Measurements from ENCODE around the gene BARX2. TPM values are rescaled to one million over a fixed set of nuclear protein-coding genes. Genes with fewer than 3 reads are reported as not detected.

The BARX2 gene
- total RNA-seq, 1 experiment from 2014 or later, result 0.47 TPM

DNA sequence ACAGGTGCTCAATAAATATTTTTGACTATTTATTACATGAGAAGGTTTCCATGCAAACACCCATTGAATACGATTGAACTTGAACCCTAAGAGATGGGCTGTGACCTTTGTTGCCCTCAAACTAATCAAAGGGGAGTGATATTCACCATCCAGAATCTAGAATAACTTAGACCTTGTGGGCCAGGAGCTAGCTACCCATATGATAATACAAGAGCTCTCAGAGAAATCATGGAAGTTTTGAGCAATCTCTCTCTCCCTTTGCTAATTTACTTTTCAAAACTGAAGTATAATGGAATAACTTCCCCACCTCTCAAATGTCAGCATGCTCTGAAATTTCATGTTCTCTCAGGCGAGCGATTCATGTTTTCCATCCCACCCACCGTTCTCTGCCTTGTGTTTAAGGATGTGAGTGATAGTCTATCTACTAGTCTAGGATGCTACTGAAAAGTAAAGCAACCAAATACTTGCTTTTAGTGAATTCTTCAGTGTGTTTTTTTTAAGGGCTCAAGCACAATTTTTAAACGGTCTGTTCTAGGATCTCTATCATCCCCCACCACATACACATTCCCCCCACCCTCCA, 33.3 kb downstream of the BARX2 start:
- no peak overlapping the region for H2AFZ ChIP-seq (ENCODE audit: low read length)
- no peaks in the 10 kb centered on the region for H3K36me3 ChIP-seq (ENCODE audit: low read depth, low read length)
- no peak overlapping the region for H3K4me2 ChIP-seq (ENCODE audit: low read length)
- H3K4me3 ChIP-seq (ENCODE audit: low read length), result no peak overlapping the region
- H3F3A ChIP-seq (ENCODE audit: low read length, unreplicated experiment), result no peaks in the 10 kb centered on the region
- TF ChIP-seq, protein P1, sequence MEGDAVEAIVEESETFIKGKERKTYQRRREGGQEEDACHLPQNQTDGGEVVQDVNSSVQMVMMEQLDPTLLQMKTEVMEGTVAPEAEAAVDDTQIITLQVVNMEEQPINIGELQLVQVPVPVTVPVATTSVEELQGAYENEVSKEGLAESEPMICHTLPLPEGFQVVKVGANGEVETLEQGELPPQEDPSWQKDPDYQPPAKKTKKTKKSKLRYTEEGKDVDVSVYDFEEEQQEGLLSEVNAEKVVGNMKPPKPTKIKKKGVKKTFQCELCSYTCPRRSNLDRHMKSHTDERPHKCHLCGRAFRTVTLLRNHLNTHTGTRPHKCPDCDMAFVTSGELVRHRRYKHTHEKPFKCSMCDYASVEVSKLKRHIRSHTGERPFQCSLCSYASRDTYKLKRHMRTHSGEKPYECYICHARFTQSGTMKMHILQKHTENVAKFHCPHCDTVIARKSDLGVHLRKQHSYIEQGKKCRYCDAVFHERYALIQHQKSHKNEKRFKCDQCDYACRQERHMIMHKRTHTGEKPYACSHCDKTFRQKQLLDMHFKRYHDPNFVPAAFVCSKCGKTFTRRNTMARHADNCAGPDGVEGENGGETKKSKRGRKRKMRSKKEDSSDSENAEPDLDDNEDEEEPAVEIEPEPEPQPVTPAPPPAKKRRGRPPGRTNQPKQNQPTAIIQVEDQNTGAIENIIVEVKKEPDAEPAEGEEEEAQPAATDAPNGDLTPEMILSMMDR (conservative IDR thresholded peaks at IDR 0.05; ENCODE audit: low read depth, low read length), result no peak
- no peak for TF ChIP-seq EZH2phosphoT487 (IDR thresholded peaks at IDR 0.05; ENCODE audit: borderline replicate concordance, low read length)
- no peak for TF ChIP-seq EZH2 (IDR thresholded peaks at IDR 0.05; ENCODE audit: low read length, unreplicated experiment)
- DNase-seq, result no peak
- CTCF ChIA-PET, result no interaction called here
- no peaks in the 10 kb centered on the region for H4K20me1 ChIP-seq (ENCODE audit: low read length)
- H3K9me2 ChIP-seq (replicated peaks; ENCODE audit: low read length), result no peaks in the 10 kb centered on the region
- peaks cover 56% of the 10 kb centered on the region for H3K27me3 ChIP-seq (ENCODE audit: low read length)
- H3K79me2 ChIP-seq (ENCODE audit: low read length), result no peaks in the 10 kb centered on the region
- no peak for ATAC-seq
- H3K9ac ChIP-seq (ENCODE audit: low read length), result no peak overlapping the region
- H3K27ac ChIP-seq (ENCODE audit: low read length), result no peak overlapping the region
- intact Hi-C loops (cut with micrococcal nuclease), result no loop called here
- no TSS peak for BruUV-seq (replicated peaks)
- H3K9me3 ChIP-seq (ENCODE audit: low read length), result no peaks in the 10 kb centered on the region
- no peaks in the 10 kb centered on the region for H3K4me1 ChIP-seq (ENCODE audit: insufficient read depth, low read length)
- POLR2A ChIA-PET (ENCODE audit: unreplicated experiment), result no interaction called here

GRCh38 chr11:129410395-129410960, 34.8 kb downstream of the BARX2 start:
- Histone ChIP-seq H3K9me3 (ENCODE audit: low read length) (no peaks in the 10 kb centered on the region), H3K9me2 (replicated peaks; ENCODE audit: low read length) (no peaks in the 10 kb centered on the region), H3K79me2 (ENCODE audit: low read length) (no peaks in the 10 kb centered on the region), H2AFZ (ENCODE audit: low read length) (no peak overlapping the region), H4K20me1 (ENCODE audit: low read length) (no peaks in the 10 kb centered on the region), H3K27me3 (ENCODE audit: low read length) (peaks cover 41% of the 10 kb centered on the region), H3F3A (ENCODE audit: low read length, unreplicated experiment) (no peaks in the 10 kb centered on the region), H3K4me1 (ENCODE audit: insufficient read depth, low read length) (no peaks in the 10 kb centered on the region), H3K4me2 (ENCODE audit: low read length) (no peak overlapping the region), H3K9ac (ENCODE audit: low read length) (no peak overlapping the region), H3K4me3 (ENCODE audit: low read length) (no peak overlapping the region), H3K36me3 (ENCODE audit: low read depth, low read length) (no peaks in the 10 kb centered on the region), H3K27ac (ENCODE audit: low read length) (no peak overlapping the region)
- no peak for ATAC-seq
- intact Hi-C loops (cut with micrococcal nuclease), result no loop called here
- ChIA-PET CTCF (interaction anchor here (0.6 kb wide), 1 partner anchor 35 kb away, joined by 5 read pairs; the partner anchor contains the start of gene BARX2), POLR2A (ENCODE audit: unreplicated experiment) (no interaction called here)
- DNase-seq, result no peak
- no TSS peak for BruUV-seq (replicated peaks)
- TF ChIP-seq, protein P1 (conservative IDR thresholded peaks at IDR 0.05; ENCODE audit: low read depth, low read length), result no peak
- TF ChIP-seq EZH2phosphoT487 (IDR thresholded peaks at IDR 0.05; ENCODE audit: borderline replicate concordance, low read length) (no peak), EZH2 (IDR thresholded peaks at IDR 0.05; ENCODE audit: low read length, unreplicated experiment) (no peak)

GRCh38 chr11:129412494-129412893, 36.8 kb downstream of the BARX2 start:
- CTCF ChIA-PET, result no interaction called here
- no peak for ATAC-seq
- no TSS peak for BruUV-seq (replicated peaks)

More at GRCh38 chr11:129412494-129412893, 36.8 kb downstream of the BARX2 start:
- no peak overlapping the region for H3K27ac ChIP-seq (ENCODE audit: low read length)
- H4K20me1 ChIP-seq (ENCODE audit: low read length), result no peaks in the 10 kb centered on the region
- H3K79me2 ChIP-seq (ENCODE audit: low read length), result no peaks in the 10 kb centered on the region
- POLR2A ChIA-PET (ENCODE audit: unreplicated experiment), result no interaction called here
- no peak for TF ChIP-seq EZH2phosphoT487 (IDR thresholded peaks at IDR 0.05; ENCODE audit: borderline replicate concordance, low read length)
- H3F3A ChIP-seq (ENCODE audit: low read length, unreplicated experiment), result no peaks in the 10 kb centered on the region
- no peak overlapping the region for H2AFZ ChIP-seq (ENCODE audit: low read length)
- DNase-seq, result no peak
- no peaks in the 10 kb centered on the region for H3K9me3 ChIP-seq (ENCODE audit: low read length)
- no peak overlapping the region for H3K4me3 ChIP-seq (ENCODE audit: low read length)
- H3K9ac ChIP-seq (ENCODE audit: low read length), result no peak overlapping the region
- no peaks in the 10 kb centered on the region for H3K36me3 ChIP-seq (ENCODE audit: low read depth, low read length)
- H3K9me2 ChIP-seq (replicated peaks; ENCODE audit: low read length), result no peaks in the 10 kb centered on the region
- H3K27me3 ChIP-seq (ENCODE audit: low read length), result peaks cover 21% of the 10 kb centered on the region
- H3K4me1 ChIP-seq (ENCODE audit: insufficient read depth, low read length), result no peaks in the 10 kb centered on the region
- H3K4me2 ChIP-seq (ENCODE audit: low read length), result no peak overlapping the region
- intact Hi-C loops (cut with micrococcal nuclease), result no loop called here

Measured in PC-3 (cell line).